T-cell (primary cell): ENCODE measurements around the gene PTPRR. TPM values are rescaled to one million over a fixed set of nuclear protein-coding genes. Genes with fewer than 3 reads are reported as not detected.

Experiments
- ATAC-seq, 4 experiments: fragments of 200-7000 bp in 3 of 4; fragments of 150-1000 bp in 1 of 4; cut with Tn5 transposase; replicated peaks in 1 of 4; 1 replicate in 3 of 4; 2 replicates in 1 of 4; pipeline ENCODE4 v1.10.0; 2021; ENCODE audit warnings: moderate library complexity in 3 of 4, mild to moderate bottlenecking in 2 of 4, moderate number of reproducible peaks in 1 of 4
- CTCF ChIA-PET, 2 donors: fragments of 300-600 bp; sonication (Branson Sonifier 250); formaldehyde crosslinking; loops; one replicate each; lab custom pipeline; 2022; ENCODE audit warnings: antibody characterized with exemption in 2 of 2; lab: Charles Lee
- POLR2A ChIA-PET, 2 donors: fragments of 300-600 bp; sonication (Branson Sonifier 250); formaldehyde crosslinking; loops; one replicate each; lab custom pipeline; 2022; ENCODE audit warnings: antibody characterized with exemption in 2 of 2; lab: Charles Lee
- DNase-seq, 35 experiments: peaks; one replicate each; pipeline versions ENCODE4 v3.0.0 to v3.0.0-alpha.2; 2013 to 2023
- H3K27ac ChIP-seq: one replicate; pipeline ENCODE4 v1.5.1; 2013; ENCODE audit warnings: low read length
- H3K27me3 ChIP-seq, 2 experiments: replicated peaks in 1 of 2; 1 replicate in 1 of 2; 2 replicates in 1 of 2; pipeline versions ENCODE4 v1.6.1 to v1.7.0; 2013; ENCODE audit warnings: low read length in 1 of 2, mixed read lengths in 1 of 2; ENCODE audit not compliant: control insufficient read depth in 2 of 2, insufficient read depth in 2 of 2; ENCODE audit errors: extremely low read depth in 1 of 2
- H3K36me3 ChIP-seq, 2 donors: 1 replicate in 1 of 2; 2 replicates in 1 of 2; pipeline versions ENCODE4 v1.6.1 to v1.7.0; 2013; ENCODE audit warnings: low read length in 1 of 2; ENCODE audit not compliant: control insufficient read depth in 2 of 2, insufficient read depth in 1 of 2; ENCODE audit errors: extremely low read depth in 1 of 2
- H3K4me1 ChIP-seq, 2 experiments: 1 replicate in 1 of 2; 2 replicates in 1 of 2; pipeline versions ENCODE4 v1.6.1 to v1.7.0; 2013; ENCODE audit warnings: low read length in 2 of 2, mixed read lengths in 1 of 2; ENCODE audit not compliant: insufficient read depth in 2 of 2, control insufficient read depth in 1 of 2; ENCODE audit errors: extremely low read depth in 1 of 2
- H3K4me3 ChIP-seq, 2 donors: 1 replicate in 1 of 2; 2 replicates in 1 of 2; pipeline versions ENCODE4 v1.5.1 to v1.7.0; 2013; ENCODE audit warnings: mild to moderate bottlenecking in 2 of 2, low read length in 1 of 2, moderate library complexity in 1 of 2; ENCODE audit not compliant: control insufficient read depth in 1 of 2; ENCODE audit errors: extremely low read depth in 1 of 2
- H3K9me3 ChIP-seq: 2 replicates; pipeline ENCODE4 v1.7.0; 2013
- H3K27ac Mint-ChIP-seq, 2 donors: one replicate each; pipeline ENCODE4 v1.8.0; 2020 to 2021; ENCODE audit warnings: mild to moderate bottlenecking in 2 of 2, mixed read lengths in 2 of 2
- H3K27me3 Mint-ChIP-seq, 2 donors: one replicate each; pipeline ENCODE4 v1.8.0; 2021 to 2022; ENCODE audit warnings: mixed read lengths in 2 of 2
- H3K36me3 Mint-ChIP-seq: one replicate; pipeline ENCODE4 v1.8.0; 2021; ENCODE audit warnings: mixed read lengths
- H3K4me1 Mint-ChIP-seq, 3 donors: one replicate each; pipeline ENCODE4 v1.8.0; 2020 to 2022; ENCODE audit warnings: mixed read lengths in 3 of 3, mild to moderate bottlenecking in 1 of 3
- H3K4me3 Mint-ChIP-seq, 3 donors: one replicate each; pipeline ENCODE4 v1.8.0; 2020 to 2022; ENCODE audit warnings: mild to moderate bottlenecking in 3 of 3, mixed read lengths in 3 of 3, moderate library complexity in 3 of 3
- H3K9me3 Mint-ChIP-seq, 3 donors: one replicate each; pipeline ENCODE4 v1.8.0; 2020 to 2022; ENCODE audit warnings: mixed read lengths in 3 of 3
- WGBS: methylation state at CpG from one replicate; pipeline ENCODE4 v1.1.5; 2013; ENCODE audit warnings: missing lambda C conversion rate; ENCODE audit not compliant: insufficient coverage; 5-methylcytosine and 5-hydroxymethylcytosine counted together
- total RNA-seq, 35 experiments: library from RNA in 6 of 35; stranded (reverse) in 6 of 35; fragments of 120-200 nt in 1 of 35; gene quantifications; one replicate each; pipeline versions ENCODE4 v1.2.1 to v1.2.4 and lab custom pipeline; 2013 to 2026

The PTPRR gene
- total RNA-seq, 5 donors from 2014 or later (not counting 1 experiment from before 2014, with no cell fraction given): not detected

GRCh38 chr12:70936203-70936813, 15.8 kb upstream of the PTPRR start:
- no peaks in the 10 kb centered on the region for H3K4me1 ChIP-seq
- no peak overlapping the region for H3K27ac Mint-ChIP-seq
- H3K9me3 ChIP-seq: no peaks in the 10 kb centered on the region
- no peak overlapping the region for H3K27ac ChIP-seq
- H3K36me3 ChIP-seq: no peaks in the 10 kb centered on the region
- CTCF ChIA-PET: no interaction called here
- no peaks in the 10 kb centered on the region for H3K36me3 Mint-ChIP-seq
- no peak for DNase-seq
- no peaks in the 10 kb centered on the region for H3K9me3 Mint-ChIP-seq
- no peaks in the 10 kb centered on the region for H3K27me3 ChIP-seq
- no peak overlapping the region for H3K4me3 ChIP-seq
- peaks cover 0 to 11% of the 10 kb centered on the region in 2 donors for H3K27me3 Mint-ChIP-seq
- POLR2A ChIA-PET: no interaction called here
- H3K4me1 Mint-ChIP-seq: no peaks in the 10 kb centered on the region
- no peak for ATAC-seq
- H3K4me3 Mint-ChIP-seq: no peak overlapping the region
- no CpG with 5 or more reads among the region's 3 CpGs for WGBS

GRCh38 chr12:70933133-70933532, 12.6 kb upstream of the PTPRR start:
- POLR2A ChIA-PET: no interaction called here
- H3K9me3 Mint-ChIP-seq: no peaks in the 10 kb centered on the region
- no peaks in the 10 kb centered on the region for H3K4me1 Mint-ChIP-seq

GRCh38 chr12:70929029-70929428, 8.5 kb upstream of the PTPRR start:
- Mint-ChIP-seq H3K4me3 (no peak overlapping the region), H3K36me3 (no peaks in the 10 kb centered on the region), H3K27ac (no peak overlapping the region), H3K9me3 (no peaks in the 10 kb centered on the region), H3K4me1 (no peaks in the 10 kb centered on the region), H3K27me3 (no peaks in the 10 kb centered on the region)
- Histone ChIP-seq H3K27me3 (no peaks in the 10 kb centered on the region), H3K27ac (no peak overlapping the region), H3K4me3 (no peak overlapping the region), H3K9me3 (no peaks in the 10 kb centered on the region), H3K36me3 (no peaks in the 10 kb centered on the region), H3K4me1 (no peaks in the 10 kb centered on the region)
- CTCF ChIA-PET: no interaction called here
- DNase-seq: no peak
- POLR2A ChIA-PET: no interaction called here
- no peak for ATAC-seq

More at GRCh38 chr12:70933133-70933532, 12.6 kb upstream of the PTPRR start:
- Histone ChIP-seq H3K4me3 (no peak overlapping the region), H3K27me3 (no peaks in the 10 kb centered on the region), H3K9me3 (no peaks in the 10 kb centered on the region), H3K27ac (no peak overlapping the region), H3K36me3 (no peaks in the 10 kb centered on the region), H3K4me1 (no peaks in the 10 kb centered on the region)
- Mint-ChIP-seq H3K36me3 (no peaks in the 10 kb centered on the region), H3K27me3 (peaks cover 0 to 5% of the 10 kb centered on the region in 2 donors), H3K4me3 (no peak overlapping the region), H3K27ac (no peak overlapping the region)
- ATAC-seq (no peak), DNase-seq (no peak)
- CTCF ChIA-PET: no interaction called here
- WGBS: 80% methylated on average over 1 of the region's 4 CpGs

- no peaks in the 10 kb centered on the region for H3K9me3 ChIP-seq
- H3K4me1 ChIP-seq: no peaks in the 10 kb centered on the region
- no peak overlapping the region for H3K27ac Mint-ChIP-seq
- ChIA-PET CTCF (no interaction called here), POLR2A (no interaction called here)
- no peaks in the 10 kb centered on the region for H3K36me3 ChIP-seq
- no peaks in the 10 kb centered on the region for H3K9me3 Mint-ChIP-seq
- DNase-seq (no peak), ATAC-seq (no peak)
- no peaks in the 10 kb centered on the region for H3K27me3 ChIP-seq
- H3K27me3 Mint-ChIP-seq: no peaks in the 10 kb centered on the region
- H3K4me3 ChIP-seq: no peak overlapping the region
- no CpG with 5 or more reads among the region's 1 CpG for WGBS
- H3K27ac ChIP-seq: no peak overlapping the region
- H3K4me1 Mint-ChIP-seq: no peaks in the 10 kb centered on the region
- H3K4me3 Mint-ChIP-seq: no peak overlapping the region
- H3K36me3 Mint-ChIP-seq: no peaks in the 10 kb centered on the region
Measured at GRCh38 chr12:70928071-70928470, 7.5 kb upstream of the PTPRR start.

GRCh38 chr12:70927356-70927755, 6.8 kb upstream of the PTPRR start:
- H3K4me3 Mint-ChIP-seq: no peak overlapping the region
- H3K27ac ChIP-seq: no peak overlapping the region
- no peaks in the 10 kb centered on the region for H3K27me3 ChIP-seq
- no peak overlapping the region for H3K27ac Mint-ChIP-seq
- no peaks in the 10 kb centered on the region for H3K9me3 ChIP-seq
- peaks cover 0 to 2% of the 10 kb centered on the region in 2 donors for H3K27me3 Mint-ChIP-seq
- no peak for ATAC-seq
- no peaks in the 10 kb centered on the region for H3K4me1 Mint-ChIP-seq
- H3K9me3 Mint-ChIP-seq: peaks cover 0 to 2% (median 0%) of the 10 kb centered on the region in 3 donors
- H3K4me3 ChIP-seq: no peak overlapping the region
- no peaks in the 10 kb centered on the region for H3K36me3 Mint-ChIP-seq
- ChIA-PET POLR2A (no interaction called here), CTCF (no interaction called here)
- no peak for DNase-seq
- H3K36me3 ChIP-seq: no peaks in the 10 kb centered on the region
- no CpG with 5 or more reads among the region's 2 CpGs for WGBS
- no peaks in the 10 kb centered on the region for H3K4me1 ChIP-seq

- no peak for ATAC-seq
- Histone ChIP-seq H3K4me3 (no peak overlapping the region), H3K27ac (no peak overlapping the region), H3K4me1 (no peaks in the 10 kb centered on the region), H3K9me3 (no peaks in the 10 kb centered on the region), H3K36me3 (no peaks in the 10 kb centered on the region), H3K27me3 (peaks cover 3% of the 10 kb centered on the region in 2 experiments)
- no CpG with 5 or more reads among the region's 1 CpG for WGBS
- Mint-ChIP-seq H3K4me3 (no peak overlapping the region), H3K36me3 (no peaks in the 10 kb centered on the region), H3K9me3 (peaks cover 0 to 7% (median 0%) of the 10 kb centered on the region in 3 donors), H3K27me3 (peaks cover 2 to 12% of the 10 kb centered on the region in 2 donors), H3K4me1 (no peaks in the 10 kb centered on the region), H3K27ac (no peak overlapping the region)
- POLR2A ChIA-PET: interaction anchor here in 1 of 2 donors (0.6 kb wide), 1 partner anchor 231 kb away, joined by 3 read pairs; no protein-coding TSS in a partner anchor
- DNase-seq: no peak
- CTCF ChIA-PET: no interaction called here
Measured at GRCh38 chr12:70925539-70925938, 5.0 kb upstream of the PTPRR start.
